ENCODE results near the gene UBASH3A. TPM values are rescaled to one million over a fixed set of nuclear protein-coding genes. Genes with fewer than 3 reads are reported as not detected.

Gene UBASH3A
- total RNA-seq, 3 donors from 2014 or later, result 0.32 to 1.5 (median 0.66) TPM

DNA sequence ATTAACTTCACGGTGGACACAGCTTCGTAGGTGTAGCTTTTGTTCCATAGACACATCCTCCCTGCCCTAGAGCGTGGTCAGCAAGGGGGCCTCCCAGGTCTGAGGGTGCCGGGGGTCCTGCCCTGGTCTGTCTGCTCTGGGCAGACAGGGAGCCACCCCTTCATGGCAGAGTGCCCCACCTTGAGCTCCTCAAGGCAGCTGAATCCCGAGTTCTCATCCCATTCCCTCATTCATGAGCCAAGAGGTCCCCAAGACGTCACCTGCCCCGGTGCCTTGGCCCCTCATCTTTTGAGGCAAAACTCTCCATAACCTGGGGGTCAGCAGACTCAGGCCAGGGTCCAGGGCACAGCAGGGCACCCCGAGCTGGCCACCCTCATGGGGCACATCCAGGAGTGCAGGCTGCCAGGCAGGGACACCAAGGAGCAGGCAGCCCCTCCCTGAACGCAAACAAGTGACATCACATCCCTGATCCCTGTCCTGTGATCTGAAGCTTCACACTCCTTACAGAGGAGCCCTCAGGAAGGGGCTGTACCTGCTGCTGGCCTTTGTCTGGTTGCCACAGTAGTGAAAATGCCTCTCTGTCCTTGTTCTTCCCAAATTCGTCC, 23.3 kb downstream of the UBASH3A start:
- no peaks in the 10 kb centered on the region for H3K4me1 ChIP-seq
- H3K27me3 ChIP-seq, result peaks cover 3 to 15% of the 10 kb centered on the region in 2 donors
- intact Hi-C loops (cut with DNase I; ENCODE audit: low total_unique reads), result no loop called here
- H3K9me3 ChIP-seq, result peaks cover 0 to 3% of the 10 kb centered on the region in 2 donors
- TF ChIP-seq, protein P1, sequence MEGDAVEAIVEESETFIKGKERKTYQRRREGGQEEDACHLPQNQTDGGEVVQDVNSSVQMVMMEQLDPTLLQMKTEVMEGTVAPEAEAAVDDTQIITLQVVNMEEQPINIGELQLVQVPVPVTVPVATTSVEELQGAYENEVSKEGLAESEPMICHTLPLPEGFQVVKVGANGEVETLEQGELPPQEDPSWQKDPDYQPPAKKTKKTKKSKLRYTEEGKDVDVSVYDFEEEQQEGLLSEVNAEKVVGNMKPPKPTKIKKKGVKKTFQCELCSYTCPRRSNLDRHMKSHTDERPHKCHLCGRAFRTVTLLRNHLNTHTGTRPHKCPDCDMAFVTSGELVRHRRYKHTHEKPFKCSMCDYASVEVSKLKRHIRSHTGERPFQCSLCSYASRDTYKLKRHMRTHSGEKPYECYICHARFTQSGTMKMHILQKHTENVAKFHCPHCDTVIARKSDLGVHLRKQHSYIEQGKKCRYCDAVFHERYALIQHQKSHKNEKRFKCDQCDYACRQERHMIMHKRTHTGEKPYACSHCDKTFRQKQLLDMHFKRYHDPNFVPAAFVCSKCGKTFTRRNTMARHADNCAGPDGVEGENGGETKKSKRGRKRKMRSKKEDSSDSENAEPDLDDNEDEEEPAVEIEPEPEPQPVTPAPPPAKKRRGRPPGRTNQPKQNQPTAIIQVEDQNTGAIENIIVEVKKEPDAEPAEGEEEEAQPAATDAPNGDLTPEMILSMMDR (IDR thresholded peaks at IDR 0.05), result no peak
- TF ChIP-seq POLR2AphosphoS5 (IDR thresholded peaks at IDR 0.05) (no peak), POLR2A (IDR thresholded peaks at IDR 0.05) (no peak)
- H3K27ac ChIP-seq, result no peak overlapping the region
- DNase-seq (ENCODE audit: low spot score in 2 of 2), result no peak
- H3K4me3 ChIP-seq, result no peak overlapping the region
- H3K36me3 ChIP-seq, result no peaks in the 10 kb centered on the region

DNA sequence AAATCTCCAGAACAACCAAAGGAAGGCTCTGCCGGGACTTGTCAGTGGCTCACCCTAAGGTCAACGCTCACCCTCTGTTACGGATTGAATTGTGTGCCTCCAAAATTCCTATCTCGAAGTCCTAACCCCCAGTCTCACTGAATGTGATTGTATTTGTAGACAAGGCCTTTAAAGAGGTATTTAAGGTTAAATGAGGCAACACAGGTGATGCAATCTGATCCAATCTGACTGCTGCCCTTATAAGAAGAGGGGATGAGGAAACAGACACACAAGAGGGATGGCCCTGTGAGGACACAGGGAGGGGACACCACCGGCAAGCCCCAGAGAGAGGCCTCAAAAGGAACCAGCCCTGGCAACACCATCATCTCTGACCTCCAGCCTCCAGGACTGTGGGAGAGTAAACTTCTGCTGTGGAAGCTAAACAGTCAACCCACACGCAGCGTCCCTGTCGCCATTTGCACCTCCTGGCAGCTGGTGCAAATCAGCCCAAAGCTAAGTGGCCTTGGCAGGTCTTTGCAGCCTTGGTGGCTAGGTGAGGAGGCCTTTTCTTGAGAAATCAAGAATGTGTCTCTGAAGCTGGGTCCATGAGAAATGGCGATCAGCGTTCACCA, 24.2 kb downstream of the UBASH3A start:
- Histone ChIP-seq H3K27ac (no peak overlapping the region), H3K4me1 (no peaks in the 10 kb centered on the region), H3K4me3 (no peak overlapping the region), H3K9me3 (peaks cover 0 to 9% of the 10 kb centered on the region in 2 donors), H3K27me3 (peaks cover 3 to 13% of the 10 kb centered on the region in 2 donors), H3K36me3 (no peaks in the 10 kb centered on the region)
- no peak for DNase-seq (ENCODE audit: low spot score in 2 of 2)
- intact Hi-C loops (cut with DNase I; ENCODE audit: low total_unique reads), result no loop called here
- TF ChIP-seq POLR2A (IDR thresholded peaks at IDR 0.05) (no peak), POLR2AphosphoS5 (IDR thresholded peaks at IDR 0.05) (no peak)
- TF ChIP-seq, protein P1 (IDR thresholded peaks at IDR 0.05), result no peak

DNA sequence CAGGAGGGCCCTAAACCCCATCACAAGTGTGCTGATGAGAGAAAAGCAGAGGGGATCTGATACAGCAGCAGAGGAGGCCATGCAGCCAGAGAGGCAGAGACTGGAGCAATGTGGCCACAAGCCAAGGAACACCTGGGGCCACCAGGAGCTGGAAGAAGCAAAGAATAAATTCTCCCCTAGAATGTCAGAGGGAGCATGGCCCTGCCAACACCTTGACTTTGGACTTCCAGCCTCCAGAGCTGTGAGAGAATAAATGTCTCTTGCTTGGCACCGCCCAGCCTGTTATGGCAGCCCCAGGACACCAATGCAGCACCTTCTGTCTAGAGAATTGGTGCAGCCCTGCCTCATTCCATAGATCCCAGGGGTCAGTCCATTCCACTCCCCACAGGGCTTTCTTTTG, 25.3 kb downstream of the UBASH3A start:
- DNase-seq (ENCODE audit: low spot score in 2 of 2), result no peak
- Histone ChIP-seq H3K4me3 (no peak overlapping the region), H3K4me1 (no peaks in the 10 kb centered on the region), H3K36me3 (no peaks in the 10 kb centered on the region), H3K27ac (no peak overlapping the region), H3K27me3 (peaks cover 3 to 13% of the 10 kb centered on the region in 2 donors), H3K9me3 (peaks cover 0 to 9% of the 10 kb centered on the region in 2 donors)
- TF ChIP-seq POLR2AphosphoS5 (IDR thresholded peaks at IDR 0.05) (no peak), POLR2A (IDR thresholded peaks at IDR 0.05) (no peak)
- TF ChIP-seq, protein P1 (IDR thresholded peaks at IDR 0.05), result no peak
- intact Hi-C loops (cut with DNase I; ENCODE audit: low total_unique reads), result no loop called here

DNA sequence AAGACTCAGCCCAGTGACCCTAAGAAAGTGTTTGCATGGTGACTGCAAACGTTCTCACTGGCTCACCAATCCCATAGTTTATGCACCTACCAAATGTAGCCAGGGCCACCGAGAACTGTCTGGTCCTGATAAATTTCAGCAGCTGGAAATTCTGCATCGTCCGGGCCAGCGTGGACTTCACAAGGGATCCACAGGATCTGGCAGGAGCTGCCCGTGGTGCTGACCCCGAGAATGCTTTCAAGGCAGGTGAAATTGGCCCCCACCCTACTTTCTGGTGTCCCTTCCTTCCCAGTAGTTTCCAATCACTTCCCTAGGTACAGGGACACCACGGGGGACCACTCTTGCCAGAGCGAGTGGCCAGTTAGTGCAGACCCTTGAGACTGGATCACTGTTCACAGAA, 26.2 kb downstream of the UBASH3A start:
- TF ChIP-seq POLR2A (IDR thresholded peaks at IDR 0.05) (no peak), POLR2AphosphoS5 (IDR thresholded peaks at IDR 0.05) (no peak)
- TF ChIP-seq, protein P1 (IDR thresholded peaks at IDR 0.05), result no peak
- DNase-seq (ENCODE audit: low spot score in 2 of 2), result no peak
- no peak overlapping the region for H3K4me3 ChIP-seq
- intact Hi-C loops (cut with DNase I; ENCODE audit: low total_unique reads), result loop anchor here (5.0 kb wide), 1 partner anchor 443 kb away; no protein-coding TSS in a partner anchor
- peaks cover 3 to 13% of the 10 kb centered on the region in 2 donors for H3K27me3 ChIP-seq
- peaks cover 0 to 9% of the 10 kb centered on the region in 2 donors for H3K9me3 ChIP-seq
- H3K27ac ChIP-seq, result no peak overlapping the region
- H3K36me3 ChIP-seq, result no peaks in the 10 kb centered on the region
- no peaks in the 10 kb centered on the region for H3K4me1 ChIP-seq

DNA sequence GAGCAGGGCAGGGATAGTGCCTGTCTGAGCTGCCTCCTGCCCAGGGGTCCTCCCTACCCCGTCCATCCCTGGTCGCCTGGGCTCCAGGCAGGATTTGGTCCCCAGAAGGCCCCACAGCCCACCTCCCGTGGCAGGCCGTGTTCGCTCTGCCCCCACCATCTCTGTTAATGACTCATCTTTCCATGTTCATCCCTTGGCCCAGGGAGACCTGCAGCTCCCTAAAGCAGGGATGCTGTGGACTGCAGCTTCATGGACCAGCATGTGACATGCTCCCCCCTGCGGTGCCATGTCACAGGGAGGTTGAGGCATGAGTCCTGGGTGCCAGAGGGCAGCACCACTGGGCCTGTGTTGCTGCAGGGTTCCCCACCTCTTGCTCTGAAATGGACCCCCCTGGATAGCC, 26.8 kb downstream of the UBASH3A start:
- peak in 1 of 2 donors; percentile 30 for DNase-seq (ENCODE audit: low spot score in 2 of 2)
- TF ChIP-seq, protein P1 (IDR thresholded peaks at IDR 0.05), result no peak
- TF ChIP-seq POLR2A (IDR thresholded peaks at IDR 0.05), result no peak
- no peaks in the 10 kb centered on the region for H3K4me1 ChIP-seq
- peaks cover 0 to 9% of the 10 kb centered on the region in 2 donors for H3K9me3 ChIP-seq
- H3K27ac ChIP-seq, result no peak overlapping the region
- no peaks in the 10 kb centered on the region for H3K36me3 ChIP-seq
- H3K4me3 ChIP-seq, result no peak overlapping the region
- intact Hi-C loops (cut with DNase I; ENCODE audit: low total_unique reads), result loop anchor here (5.0 kb wide), 1 partner anchor 443 kb away; no protein-coding TSS in a partner anchor
- H3K27me3 ChIP-seq, result peaks cover 3 to 12% of the 10 kb centered on the region in 2 donors
